Measurements from ENCODE around the gene OR13F1. TPM values are rescaled to one million over a fixed set of nuclear protein-coding genes. Genes with fewer than 3 reads are reported as not detected.

Gene OR13F1
- total RNA-seq, 1 experiment from 2014 or later: not detected

- CTCF ChIA-PET: no interaction called here
- TF ChIP-seq EZH2 (IDR thresholded peaks at IDR 0.05; ENCODE audit: borderline replicate concordance, low read depth, low read length, poor library complexity, severe bottlenecking): no peak
- no peak for TF ChIP-seq CTCF (conservative IDR thresholded peaks at IDR 0.05; ENCODE audit: low read depth, low read length)
Measured at GRCh38 chr9:104539275-104539674, 35.2 kb downstream of the OR13F1 start.

GRCh38 chr9:104544644-104545043 is 40.6 kb downstream of the OR13F1 start:
- Histone ChIP-seq H3K27me3 (replicated peaks; ENCODE audit: insufficient read depth, low read depth, low read length, poor library complexity) (no peaks in the 10 kb centered on the region), H3K4me1 (ENCODE audit: insufficient read depth, low read length, poor library complexity, severe bottlenecking) (no peaks in the 10 kb centered on the region), H3K27ac (ENCODE audit: low read depth, low read length, poor library complexity, severe bottlenecking) (no peak overlapping the region), H3K9me3 (ENCODE audit: low read depth, low read length, poor library complexity, severe bottlenecking) (no peaks in the 10 kb centered on the region), H3K4me3 (ENCODE audit: low read depth, low read length, poor library complexity, severe bottlenecking) (no peak overlapping the region), H3K36me3 (ENCODE audit: insufficient read depth, low read length, poor library complexity, severe bottlenecking) (no peaks in the 10 kb centered on the region)
- intact Hi-C loops (cut with micrococcal nuclease; ENCODE audit: unreplicated experiment): no loop called here
- no TSS peak for BruUV-seq (replicated peaks)
- POLR2A ChIA-PET (ENCODE audit: low non-redundant PET): no interaction called here
- CTCF ChIA-PET: no interaction called here
- TF ChIP-seq CTCF (conservative IDR thresholded peaks at IDR 0.05; ENCODE audit: low read depth, low read length): no peak
- TF ChIP-seq EZH2 (IDR thresholded peaks at IDR 0.05; ENCODE audit: borderline replicate concordance, low read depth, low read length, poor library complexity, severe bottlenecking): no peak
- DNase-seq (ENCODE audit: low spot score): no peak

More at GRCh38 chr9:104539275-104539674, 35.2 kb downstream of the OR13F1 start:
- Histone ChIP-seq H3K27ac (ENCODE audit: low read depth, low read length, poor library complexity, severe bottlenecking) (no peak overlapping the region), H3K27me3 (replicated peaks; ENCODE audit: insufficient read depth, low read depth, low read length, poor library complexity) (no peaks in the 10 kb centered on the region), H3K36me3 (ENCODE audit: insufficient read depth, low read length, poor library complexity, severe bottlenecking) (no peaks in the 10 kb centered on the region), H3K9me3 (ENCODE audit: low read depth, low read length, poor library complexity, severe bottlenecking) (no peaks in the 10 kb centered on the region), H3K4me1 (ENCODE audit: insufficient read depth, low read length, poor library complexity, severe bottlenecking) (no peaks in the 10 kb centered on the region), H3K4me3 (ENCODE audit: low read depth, low read length, poor library complexity, severe bottlenecking) (no peak overlapping the region)
- BruUV-seq (replicated peaks): no TSS peak
- POLR2A ChIA-PET (ENCODE audit: low non-redundant PET): no interaction called here
- no peak for DNase-seq (ENCODE audit: low spot score)
- intact Hi-C loops (cut with micrococcal nuclease; ENCODE audit: unreplicated experiment): no loop called here

GRCh38 chr9:104553261-104553660 is 49.2 kb downstream of the OR13F1 start:
- H3K4me3 ChIP-seq (ENCODE audit: low read depth, low read length, poor library complexity, severe bottlenecking): no peak overlapping the region
- no TSS peak for BruUV-seq (replicated peaks)
- H3K27me3 ChIP-seq (replicated peaks; ENCODE audit: insufficient read depth, low read depth, low read length, poor library complexity): no peaks in the 10 kb centered on the region
- no peak for TF ChIP-seq EZH2 (IDR thresholded peaks at IDR 0.05; ENCODE audit: borderline replicate concordance, low read depth, low read length, poor library complexity, severe bottlenecking)
- TF ChIP-seq CTCF (conservative IDR thresholded peaks at IDR 0.05; ENCODE audit: low read depth, low read length): no peak
- POLR2A ChIA-PET (ENCODE audit: low non-redundant PET): no interaction called here
- H3K9me3 ChIP-seq (ENCODE audit: low read depth, low read length, poor library complexity, severe bottlenecking): peaks cover 6% of the 10 kb centered on the region
- CTCF ChIA-PET: no interaction called here
- H3K27ac ChIP-seq (ENCODE audit: low read depth, low read length, poor library complexity, severe bottlenecking): no peak overlapping the region
- no peaks in the 10 kb centered on the region for H3K36me3 ChIP-seq (ENCODE audit: insufficient read depth, low read length, poor library complexity, severe bottlenecking)
- H3K4me1 ChIP-seq (ENCODE audit: insufficient read depth, low read length, poor library complexity, severe bottlenecking): no peaks in the 10 kb centered on the region
- intact Hi-C loops (cut with micrococcal nuclease; ENCODE audit: unreplicated experiment): no loop called here
- no peak for DNase-seq (ENCODE audit: low spot score)

Other genes starting within 250 kb of the OR13F1 start
- not detected in 2 replicates for gene OR13C4, start 22.9 kb downstream of the OR13F1 start, total RNA-seq (2021)
- not detected in 2 replicates for gene OR13C3, start 32.6 kb downstream of the OR13F1 start, total RNA-seq (2021)
- not detected in 2 replicates for gene OR13C8, start 64.9 kb downstream of the OR13F1 start, total RNA-seq (2021)
- gene OR13C5, start 95.2 kb downstream of the OR13F1 start, total RNA-seq (2021): not detected in 2 replicates
- not detected in 2 replicates for gene OR13C2, start 101.4 kb downstream of the OR13F1 start, total RNA-seq (2021)
- gene OR13C9, start 113.9 kb downstream of the OR13F1 start, total RNA-seq (2021): not detected in 2 replicates
- gene OR13D1, start 190.3 kb downstream of the OR13F1 start, total RNA-seq (2021): not detected in 2 replicates
- 13.6 and 14.7 TPM in 2 replicates for gene NIPSNAP3A, start 243.4 kb downstream of the OR13F1 start, total RNA-seq (2021)